Tibial nerve (tissue), 4 donors: ENCODE data around the gene ATG101. TPM values are rescaled to one million over a fixed set of nuclear protein-coding genes. Genes with fewer than 3 reads are reported as not detected.
A peak's percentile ranks its signal among the peaks of the same experiment; 100 is the strongest.

ENCODE experiments used
- DNase-seq, 2 donors: peaks; one replicate each; pipeline ENCODE4 v3.0.0-alpha.2; 2019; ENCODE audit warnings: low spot score in 2 of 2
- H3K27ac ChIP-seq, 4 donors: fragments of 200-600 bp; sonication (generic) in 3 of 4; one replicate each; pipeline ENCODE4 v1.5.1; 2017 to 2019; ENCODE audit warnings: mild to moderate bottlenecking in 1 of 4
- H3K27me3 ChIP-seq, 2 donors: fragments of 200-600 bp; sonication (generic) in 1 of 2; one replicate each; pipeline versions ENCODE4 v1.5.1 to v1.6.0; 2017 to 2019
- H3K36me3 ChIP-seq, 3 donors: fragments of 200-600 bp; sonication (generic); one replicate each; pipeline ENCODE4 v1.5.1; 2018 to 2019
- H3K4me1 ChIP-seq, 4 donors: fragments of 200-600 bp; sonication (generic) in 3 of 4; one replicate each; pipeline ENCODE4 v1.5.1; 2017 to 2019
- H3K4me3 ChIP-seq, 4 donors: fragments of 200-600 bp; sonication (generic) in 3 of 4; one replicate each; pipeline ENCODE4 v1.5.1; 2017 to 2019; ENCODE audit warnings: mild to moderate bottlenecking in 1 of 4, moderate library complexity in 1 of 4
- H3K9me3 ChIP-seq, 4 donors: fragments of 200-600 bp; sonication (generic) in 3 of 4; one replicate each; pipeline ENCODE4 v1.5.1; 2017 to 2019
- EP300 ChIP-seq, 2 donors: sonication (generic); formaldehyde crosslinking; IDR thresholded peaks; one replicate each; pipeline ENCODE4 v1.6.1; 2017; ENCODE audit warnings: antibody characterized with exemption in 2 of 2, mild to moderate bottlenecking in 1 of 2
- POLR2A ChIP-seq, 2 donors: fragments of 450-650 bp; IDR thresholded peaks; one replicate each; pipeline ENCODE4 v1.6.1; 2017; ENCODE audit warnings: antibody characterized with exemption in 2 of 2, mild to moderate bottlenecking in 2 of 2, moderate library complexity in 2 of 2
- WGBS, 2 donors: methylation state at CpG; one replicate each; pipeline ENCODE4 v1.1.5; 2018; 5-methylcytosine and 5-hydroxymethylcytosine counted together
- total RNA-seq, 4 donors: library from RNA; depleted of rRNA; stranded (reverse); fragments of >200 nt; gene quantifications; one replicate each; pipeline ENCODE4 v1.1.0, GENCODE V29; 2016
- TF ChIP-seq, protein P1 (sequence below), 5 experiments: fragments of 200-600 bp in 3 of 5; fragments of 450-650 bp in 2 of 5; sonication (generic) in 3 of 5; IDR thresholded peaks; one replicate each; pipeline ENCODE4 v1.5.1; 2016 to 2019; ENCODE audit warnings: antibody characterized with exemption in 5 of 5, mild to moderate bottlenecking in 3 of 5, moderate library complexity in 2 of 5

ATG101 gene
- total RNA-seq, 4 donors from 2014 or later = 32.6 to 49.6 (median 37.5) TPM

DNA sequence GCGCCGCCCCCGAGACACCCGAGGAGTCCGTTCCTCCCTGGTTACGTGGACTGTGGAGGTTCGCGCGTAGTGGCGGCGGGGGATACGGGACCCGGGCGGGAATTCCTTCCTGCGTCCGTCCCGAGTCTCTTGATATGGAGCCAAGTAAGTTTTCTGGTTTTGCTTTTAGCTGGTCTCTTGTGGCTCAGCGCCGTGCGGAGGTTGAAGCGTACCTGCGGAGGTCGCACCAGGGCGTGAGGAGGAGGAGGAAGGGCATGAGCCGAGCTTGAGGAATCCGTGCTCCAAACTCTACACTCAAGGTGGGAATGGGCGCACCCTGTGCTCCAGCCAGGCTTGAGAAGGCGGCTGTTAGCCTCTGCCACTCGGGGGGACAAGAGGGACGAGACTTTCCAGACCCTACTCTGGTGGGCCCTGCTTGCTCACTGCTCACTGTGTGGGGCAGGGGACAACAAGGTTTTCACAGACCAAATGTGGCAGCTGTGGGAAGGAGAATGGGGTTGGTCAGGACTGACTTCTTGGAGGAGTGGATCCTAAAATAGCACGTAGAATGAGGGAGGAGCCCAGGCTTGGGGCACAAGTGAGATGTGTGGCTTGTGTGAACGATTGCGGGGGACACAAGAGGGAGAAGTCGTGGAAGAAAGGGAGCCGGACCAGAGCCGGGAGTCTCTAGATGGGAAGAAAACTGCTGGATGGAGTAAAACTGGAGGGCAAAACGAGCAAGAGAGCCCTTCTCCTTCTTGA, 577 bp downstream of the ATG101 start:
- TF ChIP-seq, protein P1, sequence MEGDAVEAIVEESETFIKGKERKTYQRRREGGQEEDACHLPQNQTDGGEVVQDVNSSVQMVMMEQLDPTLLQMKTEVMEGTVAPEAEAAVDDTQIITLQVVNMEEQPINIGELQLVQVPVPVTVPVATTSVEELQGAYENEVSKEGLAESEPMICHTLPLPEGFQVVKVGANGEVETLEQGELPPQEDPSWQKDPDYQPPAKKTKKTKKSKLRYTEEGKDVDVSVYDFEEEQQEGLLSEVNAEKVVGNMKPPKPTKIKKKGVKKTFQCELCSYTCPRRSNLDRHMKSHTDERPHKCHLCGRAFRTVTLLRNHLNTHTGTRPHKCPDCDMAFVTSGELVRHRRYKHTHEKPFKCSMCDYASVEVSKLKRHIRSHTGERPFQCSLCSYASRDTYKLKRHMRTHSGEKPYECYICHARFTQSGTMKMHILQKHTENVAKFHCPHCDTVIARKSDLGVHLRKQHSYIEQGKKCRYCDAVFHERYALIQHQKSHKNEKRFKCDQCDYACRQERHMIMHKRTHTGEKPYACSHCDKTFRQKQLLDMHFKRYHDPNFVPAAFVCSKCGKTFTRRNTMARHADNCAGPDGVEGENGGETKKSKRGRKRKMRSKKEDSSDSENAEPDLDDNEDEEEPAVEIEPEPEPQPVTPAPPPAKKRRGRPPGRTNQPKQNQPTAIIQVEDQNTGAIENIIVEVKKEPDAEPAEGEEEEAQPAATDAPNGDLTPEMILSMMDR (IDR thresholded peaks at IDR 0.05) = no peak
- TF ChIP-seq EP300 (IDR thresholded peaks at IDR 0.05) (no peak), POLR2A (IDR thresholded peaks at IDR 0.05) (no peak)
- DNase-seq = no peak
- H3K4me3 ChIP-seq = peak overlapping the region; percentile 83 to 98 (median 88)
- H3K9me3 ChIP-seq = no peaks in the 10 kb centered on the region
- H3K36me3 ChIP-seq = peaks cover 0 to 31% (median 6%) of the 10 kb centered on the region in 3 donors
- peaks cover 0 to 56% (median 20%) of the 10 kb centered on the region in 4 donors for H3K4me1 ChIP-seq
- no peaks in the 10 kb centered on the region for H3K27me3 ChIP-seq
- WGBS, 2 donors = 2 to 7% methylated on average over 13 to 37 of the region's 37 CpGs
- peak overlapping the region; percentile 89 to 91 (median 90) for H3K27ac ChIP-seq

DNA sequence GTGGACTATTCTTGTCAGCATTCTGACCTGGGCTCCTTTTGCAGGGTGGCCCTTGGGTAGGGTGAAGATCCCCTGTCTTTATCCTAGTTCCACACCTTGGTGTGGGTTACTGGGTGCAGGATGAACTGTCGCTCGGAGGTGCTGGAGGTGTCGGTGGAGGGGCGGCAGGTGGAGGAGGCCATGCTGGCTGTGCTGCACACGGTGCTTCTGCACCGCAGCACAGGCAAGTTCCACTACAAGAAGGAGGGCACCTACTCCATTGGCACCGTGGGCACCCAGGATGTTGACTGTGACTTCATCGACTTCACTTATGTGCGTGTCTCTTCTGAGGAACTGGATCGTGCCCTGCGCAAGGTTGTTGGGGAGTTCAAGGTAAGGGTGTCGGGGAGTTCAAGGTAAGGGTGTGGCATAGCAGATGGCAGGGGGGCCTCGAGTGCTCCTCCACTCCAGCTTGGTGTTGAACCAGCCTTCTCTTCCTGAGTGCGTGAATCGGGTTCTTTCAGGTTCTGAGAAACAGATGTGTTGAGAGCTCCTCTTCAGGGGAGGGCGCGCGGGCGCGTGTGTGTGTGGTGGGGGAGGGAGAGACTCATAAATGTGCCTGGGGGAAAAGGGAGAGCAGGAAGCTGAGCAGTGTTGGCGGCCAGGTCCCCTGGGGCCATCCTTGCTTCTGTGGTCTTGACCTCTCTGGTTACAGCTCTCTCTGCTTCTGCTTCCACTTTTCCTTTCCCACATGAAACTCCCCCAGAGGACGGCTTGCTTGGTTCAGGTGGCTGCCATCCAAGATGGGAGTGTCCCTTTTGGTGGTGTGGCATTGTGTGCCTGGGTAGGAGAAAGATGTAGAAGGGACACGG, 4.0 kb downstream of the ATG101 start:
- DNase-seq = no peak
- TF ChIP-seq, protein P1 (IDR thresholded peaks at IDR 0.05) = no peak
- TF ChIP-seq EP300 (IDR thresholded peaks at IDR 0.05) (peak in 1 of 2 donors; percentile 16), POLR2A (IDR thresholded peaks at IDR 0.05) (no peak)
- H3K27ac ChIP-seq = peak overlapping the region in 3 of 4 donors; percentile 14 to 49 (median 29)
- H3K4me3 ChIP-seq = no peak overlapping the region
- H3K36me3 ChIP-seq = peaks cover 6 to 65% (median 6%) of the 10 kb centered on the region in 3 donors
- 64 to 75% methylated on average over 22 of the region's 23 CpGs for WGBS, 2 donors
- peaks cover 0 to 52% (median 18%) of the 10 kb centered on the region in 4 donors for H3K4me1 ChIP-seq
- H3K9me3 ChIP-seq = no peaks in the 10 kb centered on the region
- H3K27me3 ChIP-seq = no peaks in the 10 kb centered on the region

DNA sequence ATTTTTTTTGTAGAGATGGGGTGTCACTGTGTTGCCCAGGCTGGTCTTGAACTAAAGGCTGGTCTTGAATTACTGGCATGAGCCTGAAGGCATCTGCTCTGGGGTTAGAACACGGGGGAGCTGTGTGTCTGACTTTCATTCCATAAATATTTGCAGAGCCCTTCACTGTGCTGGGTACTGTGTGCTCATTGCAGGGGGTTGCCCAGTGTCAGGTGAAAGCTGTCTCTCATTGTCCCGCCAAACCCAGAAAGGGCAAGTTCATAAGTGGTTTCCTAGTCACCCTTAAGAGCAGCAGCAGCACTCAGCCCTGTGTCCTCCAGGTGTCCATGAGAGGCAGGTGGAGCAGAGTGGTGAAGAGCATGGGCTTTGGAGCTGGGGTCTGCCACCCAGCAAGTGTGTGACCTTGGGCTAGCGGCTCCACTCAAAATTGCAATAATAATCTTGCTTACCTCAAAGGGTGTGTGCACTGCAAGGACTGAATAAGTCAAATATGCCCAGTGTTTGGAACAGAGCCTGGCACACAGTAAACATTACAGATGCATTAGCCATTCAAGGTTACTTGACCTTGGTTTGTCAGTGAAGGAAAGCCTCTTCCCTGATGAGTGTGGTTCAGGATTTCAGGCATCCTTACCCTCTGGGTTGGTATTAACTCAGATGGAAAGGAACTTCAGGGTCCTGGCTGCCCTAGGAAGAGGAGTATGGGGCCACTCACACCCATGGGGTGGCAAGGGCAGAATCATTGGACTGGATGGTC, 5.4 kb downstream of the ATG101 start:
- 79 to 82% methylated on average over 3 of the region's 3 CpGs for WGBS, 2 donors
- H3K4me3 ChIP-seq = no peak overlapping the region
- peaks cover 0 to 59% (median 17%) of the 10 kb centered on the region in 4 donors for H3K4me1 ChIP-seq
- no peaks in the 10 kb centered on the region for H3K9me3 ChIP-seq
- H3K27me3 ChIP-seq = no peaks in the 10 kb centered on the region
- H3K27ac ChIP-seq = peak overlapping the region in 1 of 4 donors; percentile 18
- TF ChIP-seq, protein P1 (IDR thresholded peaks at IDR 0.05) = no peak
- TF ChIP-seq POLR2A (IDR thresholded peaks at IDR 0.05) (no peak), EP300 (IDR thresholded peaks at IDR 0.05) (no peak)
- H3K36me3 ChIP-seq = peaks cover 6 to 79% (median 6%) of the 10 kb centered on the region in 3 donors
- no peak for DNase-seq

DNA sequence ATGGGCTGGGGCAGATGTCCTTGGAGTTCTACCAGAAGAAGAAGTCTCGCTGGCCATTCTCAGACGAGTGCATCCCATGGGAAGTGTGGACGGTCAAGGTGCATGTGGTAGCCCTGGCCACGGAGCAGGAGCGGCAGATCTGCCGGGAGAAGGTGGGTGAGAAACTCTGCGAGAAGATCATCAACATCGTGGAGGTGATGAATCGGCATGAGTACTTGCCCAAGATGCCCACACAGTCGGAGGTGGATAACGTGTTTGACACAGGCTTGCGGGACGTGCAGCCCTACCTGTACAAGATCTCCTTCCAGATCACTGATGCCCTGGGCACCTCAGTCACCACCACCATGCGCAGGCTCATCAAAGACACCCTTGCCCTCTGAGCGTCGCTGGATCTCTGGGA, 7.0 kb downstream of the ATG101 start:
- no peaks in the 10 kb centered on the region for H3K9me3 ChIP-seq
- H3K4me1 ChIP-seq = peaks cover 0 to 59% (median 20%) of the 10 kb centered on the region in 4 donors
- peaks cover 6 to 82% (median 6%) of the 10 kb centered on the region in 3 donors for H3K36me3 ChIP-seq
- TF ChIP-seq, protein P1 (IDR thresholded peaks at IDR 0.05) = no peak
- TF ChIP-seq POLR2A (IDR thresholded peaks at IDR 0.05) = no peak
- TF ChIP-seq EP300 (IDR thresholded peaks at IDR 0.05) = peak in 1 of 2 donors; percentile 7
- no peak overlapping the region for H3K27ac ChIP-seq
- DNase-seq = no peak
- H3K4me3 ChIP-seq = no peak overlapping the region
- WGBS, 2 donors = 92 to 93% methylated on average over 16 of the region's 16 CpGs
- H3K27me3 ChIP-seq = no peaks in the 10 kb centered on the region
